BE2C (cell line): ENCODE data around the gene ARHGAP25.

Experiments used
- DNase-seq: peaks from one replicate; pipeline ENCODE4 v3.0.0-alpha.2; 2020
- H3K27me3 ChIP-seq: fragments of 250-450 bp; sonication (Bioruptor Pico); 2 replicates; pipeline ENCODE4 v1.5.1; 2020; ENCODE audit warnings: mild to moderate bottlenecking
- H3K36me3 ChIP-seq: fragments of 250-450 bp; sonication (Bioruptor Pico); 2 replicates; pipeline ENCODE4 v1.5.1; 2020; ENCODE audit warnings: mild to moderate bottlenecking
- H3K4me1 ChIP-seq: fragments of 250-450 bp; sonication (Bioruptor Pico); 2 replicates; pipeline ENCODE4 v1.5.1; 2020
- H3K4me3 ChIP-seq: 2 replicates; pipeline ENCODE4 v1.5.1; 2011; ENCODE audit warnings: low read depth, low read length
- H3K9me3 ChIP-seq: fragments of 250-450 bp; sonication (Bioruptor Pico); 2 replicates; pipeline ENCODE4 v1.5.1; 2020
- CTCF ChIP-seq: IDR thresholded peaks from 2 replicates; pipeline ENCODE4 v1.5.1; 2012; ENCODE audit warnings: mild to moderate bottlenecking, low read depth, low read length

The ARHGAP25 gene

GRCh38 chr2:68732036-68732932 is 2.3 kb upstream of the ARHGAP25 start:
- DNase-seq, result no peak
- no peaks in the 10 kb centered on the region for H3K27me3 ChIP-seq
- TF ChIP-seq CTCF, result no peak
- no peaks in the 10 kb centered on the region for H3K9me3 ChIP-seq
- H3K4me3 ChIP-seq, result no peak overlapping the region
- H3K36me3 ChIP-seq, result no peaks in the 10 kb centered on the region
- no peaks in the 10 kb centered on the region for H3K4me1 ChIP-seq

GRCh38 chr2:68733365-68733764 is 1.2 kb upstream of the ARHGAP25 start:
- Histone ChIP-seq H3K36me3 (no peaks in the 10 kb centered on the region), H3K9me3 (no peaks in the 10 kb centered on the region), H3K4me1 (no peaks in the 10 kb centered on the region), H3K4me3 (no peak overlapping the region), H3K27me3 (no peaks in the 10 kb centered on the region)
- no peak for DNase-seq
- TF ChIP-seq CTCF, result no peak

GRCh38 chr2:68734176-68734575 is 435 bp upstream of the ARHGAP25 start:
- H3K27me3 ChIP-seq, result no peaks in the 10 kb centered on the region
- H3K4me1 ChIP-seq, result no peaks in the 10 kb centered on the region
- H3K36me3 ChIP-seq, result no peaks in the 10 kb centered on the region
- no peak overlapping the region for H3K4me3 ChIP-seq
- no peak for TF ChIP-seq CTCF
- DNase-seq, result no peak
- H3K9me3 ChIP-seq, result no peaks in the 10 kb centered on the region

GRCh38 chr2:68736086-68736485 is 1.5 kb downstream of the ARHGAP25 start:
- no peak for DNase-seq
- H3K27me3 ChIP-seq, result no peaks in the 10 kb centered on the region
- no peaks in the 10 kb centered on the region for H3K9me3 ChIP-seq
- no peak for TF ChIP-seq CTCF
- no peaks in the 10 kb centered on the region for H3K36me3 ChIP-seq
- H3K4me3 ChIP-seq, result no peak overlapping the region
- H3K4me1 ChIP-seq, result no peaks in the 10 kb centered on the region

GRCh38 chr2:68737711-68738110 is 3.1 kb downstream of the ARHGAP25 start:
- no peaks in the 10 kb centered on the region for H3K4me1 ChIP-seq
- TF ChIP-seq CTCF, result no peak
- no peak overlapping the region for H3K4me3 ChIP-seq
- DNase-seq, result no peak
- no peaks in the 10 kb centered on the region for H3K27me3 ChIP-seq
- no peaks in the 10 kb centered on the region for H3K9me3 ChIP-seq
- H3K36me3 ChIP-seq, result no peaks in the 10 kb centered on the region

- no peak for TF ChIP-seq CTCF
- H3K4me3 ChIP-seq, result no peak overlapping the region
- no peaks in the 10 kb centered on the region for H3K36me3 ChIP-seq
- H3K4me1 ChIP-seq, result no peaks in the 10 kb centered on the region
- no peaks in the 10 kb centered on the region for H3K27me3 ChIP-seq
- H3K9me3 ChIP-seq, result no peaks in the 10 kb centered on the region
- DNase-seq, result no peak
These were observed 4.4 kb downstream of the ARHGAP25 start for GRCh38 chr2:68738906-68739594.
